HL-60/S4 (cell line): ENCODE measurements around the gene ANKFN1.

Experiments used
- in situ Hi-C: fragments of 300-500 bp; cut with MboI; formaldehyde crosslinking; loops from 2 replicates; pipeline ENCODE4 v1.14.3; 2022; ENCODE audit warnings: low sequenced_read_pairs

ANKFN1 gene

GRCh38 chr17:56146534-56146933 is 6.7 kb upstream of the ANKFN1 start:
- in situ Hi-C loops, result no loop called here

DNA sequence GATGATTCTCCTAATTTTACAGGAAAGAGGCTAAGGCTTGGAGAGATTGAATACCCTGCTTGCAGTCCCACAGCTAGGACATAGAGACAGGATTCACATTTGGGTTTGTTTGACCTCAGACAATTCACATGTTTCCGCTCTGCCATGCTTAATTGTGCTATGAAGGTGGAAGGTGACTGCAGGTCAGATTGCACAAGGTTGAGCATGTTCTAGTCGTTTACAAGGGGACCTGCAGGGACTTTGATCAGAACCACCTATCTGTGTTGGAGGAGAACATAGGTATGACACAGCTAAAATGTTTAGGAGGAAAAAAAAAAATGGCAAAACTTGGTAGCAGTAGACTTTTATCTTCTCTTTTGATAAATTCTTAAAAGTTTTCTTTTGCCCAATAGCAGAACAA is 4.9 kb upstream of the ANKFN1 start:
- in situ Hi-C loops, result no loop called here

- in situ Hi-C loops, result no loop called here
These were observed 3.8 kb upstream of the ANKFN1 start for GRCh38 chr17:56149266-56150036.

- in situ Hi-C loops, result no loop called here
These were observed 2.6 kb upstream of the ANKFN1 start for GRCh38 chr17:56150649-56151048.

GRCh38 chr17:56157845-56158244 is 4.6 kb downstream of the ANKFN1 start:
- in situ Hi-C loops, result no loop called here

DNA sequence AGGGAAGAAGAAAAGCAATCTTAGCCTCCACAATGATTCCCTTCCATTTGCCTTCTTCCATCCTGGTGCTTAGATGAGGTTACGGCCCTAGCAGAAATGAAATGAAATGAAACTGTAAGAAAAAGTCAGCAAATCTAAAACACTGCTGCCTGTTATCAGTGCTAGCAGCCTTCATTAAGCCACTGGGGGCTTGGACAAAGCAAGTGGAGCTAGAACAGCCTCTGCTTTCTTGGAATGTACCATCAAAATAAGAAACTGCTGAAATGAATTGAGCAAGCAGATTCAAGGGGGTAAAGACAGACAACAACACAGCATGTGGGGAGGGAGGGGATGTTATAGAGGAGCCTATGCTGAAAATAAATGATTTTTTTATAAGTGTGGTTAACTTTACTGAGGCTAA is 5.1 kb downstream of the ANKFN1 start:
- in situ Hi-C loops, result no loop called here

DNA sequence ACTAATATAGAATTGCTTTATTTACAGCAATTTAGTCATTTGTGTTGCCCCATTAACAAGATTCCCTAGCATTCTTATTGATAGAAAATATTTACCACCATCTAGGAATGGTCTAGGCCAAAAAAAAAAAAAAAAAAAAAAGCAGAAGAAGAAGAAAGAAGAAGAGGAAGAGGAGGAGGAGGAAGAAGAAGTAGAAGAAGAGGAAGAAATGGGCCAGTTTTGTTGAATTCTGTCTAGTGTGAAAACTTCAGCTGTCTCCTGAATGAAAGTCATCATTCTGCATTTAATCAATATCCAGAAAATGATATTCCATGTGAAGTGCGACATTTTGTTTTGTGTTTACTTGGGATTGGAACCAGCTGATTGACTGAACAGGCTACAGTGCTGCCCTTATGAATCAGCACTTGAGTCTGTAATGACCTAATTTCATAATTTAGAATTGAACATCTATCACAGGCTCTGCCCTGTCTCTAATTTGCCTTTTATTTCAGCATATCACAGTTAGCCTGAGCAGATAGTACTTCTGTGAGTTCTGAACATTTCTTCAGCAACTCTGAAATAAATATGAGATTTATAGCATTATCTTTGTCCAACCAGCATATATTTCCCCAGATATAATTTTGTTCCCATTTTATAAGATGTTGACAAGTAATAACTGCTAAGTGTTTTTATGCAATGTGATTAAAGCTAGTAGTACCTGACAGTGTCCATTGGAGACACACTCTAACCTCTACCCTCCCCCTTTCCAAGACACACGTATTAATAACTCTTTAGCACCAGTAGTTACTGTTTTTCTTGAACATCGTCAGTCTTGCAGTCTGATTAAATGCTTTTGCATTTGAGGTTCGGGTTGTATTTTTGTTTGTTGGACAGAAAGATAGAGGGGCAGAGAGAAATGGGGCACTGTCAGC is 5.9 kb downstream of the ANKFN1 start:
- in situ Hi-C loops, result no loop called here

- in situ Hi-C loops, result no loop called here
These were observed 6.6 kb downstream of the ANKFN1 start for GRCh38 chr17:56159826-56160380.

GRCh38 chr17:56160422-56160821 is 7.1 kb downstream of the ANKFN1 start:
- in situ Hi-C loops, result no loop called here

- in situ Hi-C loops, result no loop called here
These were observed 11.9 kb downstream of the ANKFN1 start for GRCh38 chr17:56165072-56165641.

GRCh38 chr17:56167491-56167890 is 14.2 kb downstream of the ANKFN1 start:
- in situ Hi-C loops, result no loop called here

GRCh38 chr17:56169621-56170020 is 16.3 kb downstream of the ANKFN1 start:
- in situ Hi-C loops, result no loop called here

DNA sequence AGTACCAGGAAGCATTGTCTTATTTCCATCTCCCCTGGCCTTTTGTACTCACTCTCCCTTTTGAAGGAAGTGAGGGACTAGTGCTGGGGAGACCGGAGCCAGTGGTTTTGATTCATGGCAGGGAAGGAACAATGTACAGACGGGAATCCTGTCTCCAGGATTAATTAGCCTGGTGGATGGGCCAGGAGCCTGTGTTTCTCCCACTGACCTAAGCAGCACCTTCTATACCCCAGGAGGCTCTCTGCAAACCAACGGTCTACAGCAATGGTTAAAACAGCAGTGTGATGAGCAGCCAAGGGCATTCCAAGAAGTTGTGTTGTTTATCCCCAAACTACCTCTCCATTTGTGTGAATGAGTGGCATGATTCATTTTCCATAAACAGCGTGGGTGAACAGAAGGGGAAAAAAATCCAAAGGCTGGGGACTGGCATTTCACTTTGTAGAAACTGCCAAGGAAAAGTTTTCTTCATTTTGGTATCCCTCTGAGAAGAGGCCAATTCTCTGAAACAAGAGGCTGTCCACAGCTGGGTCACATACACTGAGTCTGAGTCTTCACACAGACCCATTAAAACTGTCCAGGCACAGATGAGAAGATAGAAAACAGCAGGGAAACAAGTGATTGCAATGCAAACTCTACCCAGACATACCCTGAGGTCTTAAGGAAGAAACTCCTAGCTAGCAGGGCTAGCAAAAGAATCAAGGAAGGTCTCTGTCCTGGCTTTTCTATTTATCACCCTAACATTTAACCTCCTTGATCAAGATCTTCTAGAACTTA is 18.1 kb downstream of the ANKFN1 start:
- in situ Hi-C loops, result no loop called here

DNA sequence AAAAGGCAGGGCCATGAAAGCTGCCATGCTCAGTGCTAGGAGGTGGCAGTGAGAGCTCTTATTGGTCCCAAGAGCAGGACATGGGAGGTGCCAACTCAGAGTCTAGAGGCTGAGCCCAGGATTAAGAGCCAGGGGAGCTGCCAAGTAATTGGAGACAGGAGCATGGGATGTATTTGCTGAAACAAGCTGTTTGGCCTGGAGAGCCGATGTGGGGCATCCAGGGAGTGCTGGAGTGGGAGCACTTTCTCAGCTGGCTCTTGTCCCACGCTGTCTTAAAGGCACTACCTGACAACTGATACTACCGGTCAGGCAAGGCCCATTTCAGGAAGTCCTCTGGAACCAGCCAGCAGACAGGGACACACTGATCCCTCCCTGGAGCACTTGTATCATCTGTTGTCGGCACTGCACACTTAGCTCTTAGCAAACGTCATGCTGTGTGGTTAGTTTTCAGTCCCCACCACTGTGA is 19.3 kb downstream of the ANKFN1 start:
- in situ Hi-C loops, result no loop called here

DNA sequence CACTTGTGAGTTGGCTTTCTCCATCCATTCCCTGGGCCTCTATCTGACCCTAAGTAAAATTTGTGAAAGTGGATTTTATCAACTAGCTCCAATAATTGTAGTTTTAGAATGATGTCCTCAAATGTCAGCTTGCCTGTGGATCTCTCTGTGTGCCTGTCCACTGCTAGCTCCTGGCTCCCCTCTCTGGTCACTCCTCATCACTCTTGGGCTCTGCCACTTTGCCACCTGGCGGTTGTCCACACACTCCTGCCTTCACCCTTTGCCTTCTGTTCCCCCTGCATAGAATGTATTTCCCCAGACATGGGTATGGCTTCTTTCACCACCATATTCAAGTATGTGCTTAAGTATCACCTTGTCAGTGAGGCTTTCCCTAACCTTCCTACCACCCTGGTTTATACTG is 19.8 kb downstream of the ANKFN1 start:
- in situ Hi-C loops, result no loop called here

- in situ Hi-C loops, result no loop called here
These were observed 20.9 kb downstream of the ANKFN1 start for GRCh38 chr17:56173958-56174835.

DNA sequence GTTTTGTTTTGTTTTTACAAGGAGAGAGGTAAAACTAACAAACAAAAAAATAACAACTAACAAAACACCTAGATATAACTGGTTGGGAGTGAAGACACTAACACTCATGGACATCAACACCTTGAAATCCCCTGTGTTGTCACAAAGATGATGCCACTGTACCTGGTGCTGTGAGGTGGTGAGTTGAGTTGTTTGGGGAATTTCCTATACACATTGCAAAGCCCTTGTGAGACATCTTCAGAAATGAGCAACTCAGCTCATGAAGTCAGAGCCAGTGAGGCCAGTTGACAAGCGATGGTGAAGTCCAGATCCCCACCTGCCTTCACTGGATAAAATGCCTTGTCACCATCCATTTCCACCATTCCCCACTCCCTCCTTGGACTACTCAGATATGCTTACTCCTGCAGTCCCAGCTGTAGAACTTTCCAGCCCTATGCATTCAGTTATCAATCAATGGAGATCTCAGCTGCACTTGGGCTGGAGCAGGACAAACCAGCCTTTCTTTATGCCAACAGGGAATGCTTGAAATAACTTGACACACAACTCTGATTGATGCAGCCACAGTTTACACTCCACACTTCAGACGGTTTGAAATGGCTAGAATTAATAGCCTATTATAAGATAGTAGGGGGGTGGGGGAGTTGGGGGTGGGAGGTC is 22.2 kb downstream of the ANKFN1 start:
- in situ Hi-C loops, result no loop called here

GRCh38 chr17:56176091-56176490 is 22.8 kb downstream of the ANKFN1 start:
- in situ Hi-C loops, result no loop called here

GRCh38 chr17:56177361-56177760 is 24.1 kb downstream of the ANKFN1 start:
- in situ Hi-C loops, result no loop called here
